Measurements from ENCODE around the gene FAM47C. TPM values are rescaled to one million over a fixed set of nuclear protein-coding genes. Genes with fewer than 3 reads are reported as not detected.
"Not testable (repeated sequence)": the region's sequence is repeated elsewhere in the genome, so short reads cannot be mapped to it uniquely, and the experiment has no call there.

Gene FAM47C
- total RNA-seq, 1 experiment from 2014 or later: not detected

- not testable (repeated sequence) for H3K9me3 ChIP-seq (replicated peaks); H3K27ac ChIP-seq; H3K36me3 ChIP-seq; H3K4me3 ChIP-seq; H3K4me1 ChIP-seq (replicated peaks); DNase-seq (ENCODE audit: low read depth in 1 of 2, low spot score in 2 of 2); H3K27me3 ChIP-seq (replicated peaks)
Observed at GRCh38 chrX:37036674-37037220, 28.6 kb downstream of the FAM47C start.

- H3K9me3 ChIP-seq (replicated peaks); DNase-seq (ENCODE audit: low read depth in 1 of 2, low spot score in 2 of 2); H3K27ac ChIP-seq; H3K36me3 ChIP-seq; H3K4me3 ChIP-seq; H3K27me3 ChIP-seq (replicated peaks); H3K4me1 ChIP-seq (replicated peaks): not testable (repeated sequence)
Observed at GRCh38 chrX:37038814-37039213, 30.6 kb downstream of the FAM47C start.

GRCh38 chrX:37042956-37043885, 35.1 kb downstream of the FAM47C start:
- H3K27ac ChIP-seq; DNase-seq (ENCODE audit: low read depth in 1 of 2, low spot score in 2 of 2); H3K27me3 ChIP-seq (replicated peaks); H3K36me3 ChIP-seq; H3K4me3 ChIP-seq; H3K9me3 ChIP-seq (replicated peaks); H3K4me1 ChIP-seq (replicated peaks): not testable (repeated sequence)

GRCh38 chrX:37047776-37048175, 39.6 kb downstream of the FAM47C start:
- Histone ChIP-seq H3K4me3 (no peak overlapping the region), H3K9me3 (replicated peaks) (no peaks in the 10 kb centered on the region), H3K27ac (no peak overlapping the region)

GRCh38 chrX:37057572-37057971, 49.4 kb downstream of the FAM47C start:
- not testable (repeated sequence) for H3K36me3 ChIP-seq; H3K27me3 ChIP-seq (replicated peaks); H3K27ac ChIP-seq; H3K9me3 ChIP-seq (replicated peaks); H3K4me3 ChIP-seq; H3K4me1 ChIP-seq (replicated peaks); DNase-seq (ENCODE audit: low read depth in 1 of 2, low spot score in 2 of 2)

More at GRCh38 chrX:37047776-37048175, 39.6 kb downstream of the FAM47C start:
- no peaks in the 10 kb centered on the region for H3K27me3 ChIP-seq (replicated peaks)
- no peak for DNase-seq (ENCODE audit: low read depth in 1 of 2, low spot score in 2 of 2)
- no peaks in the 10 kb centered on the region for H3K4me1 ChIP-seq (replicated peaks)
- no peaks in the 10 kb centered on the region for H3K36me3 ChIP-seq

- H3K4me1 ChIP-seq (replicated peaks): no peaks in the 10 kb centered on the region
- no peaks in the 10 kb centered on the region for H3K27me3 ChIP-seq (replicated peaks)
- DNase-seq (ENCODE audit: low read depth in 1 of 2, low spot score in 2 of 2): peak in 1 of 2 experiments; percentile 4
- H3K9me3 ChIP-seq (replicated peaks): no peaks in the 10 kb centered on the region
- no peak overlapping the region for H3K4me3 ChIP-seq
- H3K36me3 ChIP-seq: no peaks in the 10 kb centered on the region
- no peak overlapping the region for H3K27ac ChIP-seq
Observed at GRCh38 chrX:37060999-37061398, 52.8 kb downstream of the FAM47C start.

Measured in SJSA1 (cell line).